H9 (cell line): ENCODE results near the gene ZNF488. TPM values are rescaled to one million over a fixed set of nuclear protein-coding genes. Genes with fewer than 3 reads are reported as not detected.
"Not testable (repeated sequence)": the region's sequence is repeated elsewhere in the genome, so short reads cannot be mapped to it uniquely, and the experiment has no call there.

Experiments
- DNase-seq: peaks from one replicate; pipeline ENCODE4 v3.0.0-alpha.2; 2017
- H2AFZ ChIP-seq: one replicate; pipeline ENCODE4 v1.6.1; 2013; ENCODE audit warnings: mild to moderate bottlenecking, low read length, control low read depth, moderate library complexity
- H2AK5ac ChIP-seq: 2 replicates; pipeline ENCODE4 v1.6.1; 2013; ENCODE audit warnings: low read length, control low read depth, mixed read lengths; ENCODE audit not compliant: insufficient read length
- H2BK120ac ChIP-seq: one replicate; pipeline ENCODE4 v1.6.1; 2013; ENCODE audit warnings: low read depth, mild to moderate bottlenecking, low read length, control low read depth, inconsistent platforms; ENCODE audit not compliant: poor library complexity, severe bottlenecking
- H2BK12ac ChIP-seq: 2 replicates; pipeline ENCODE4 v1.6.1; 2013; ENCODE audit warnings: low read length, control low read depth, mixed read lengths, low read depth; ENCODE audit not compliant: insufficient read length
- H2BK15ac ChIP-seq: 2 replicates; pipeline ENCODE4 v1.6.1; 2013; ENCODE audit warnings: low read depth, low read length, control low read depth
- H2BK20ac ChIP-seq: one replicate; pipeline ENCODE4 v1.6.1; 2013; ENCODE audit warnings: low read depth, mild to moderate bottlenecking, low read length, control low read depth, inconsistent platforms; ENCODE audit not compliant: poor library complexity, severe bottlenecking
- H2BK5ac ChIP-seq: 2 replicates; pipeline ENCODE4 v1.6.1; 2013; ENCODE audit warnings: low read length, control low read depth, mixed read lengths; ENCODE audit not compliant: insufficient read length
- H3K14ac ChIP-seq: 2 replicates; pipeline ENCODE4 v1.6.1; 2013; ENCODE audit warnings: low read length, control low read depth; ENCODE audit not compliant: insufficient read depth
- H3K18ac ChIP-seq: 2 replicates; pipeline ENCODE4 v1.6.1; 2013; ENCODE audit warnings: low read depth, mild to moderate bottlenecking, mixed read lengths, low read length, control low read depth; ENCODE audit not compliant: insufficient read length
- H3K23ac ChIP-seq: 2 replicates; pipeline ENCODE4 v1.6.1; 2013; ENCODE audit warnings: low read length, control low read depth, mixed read lengths, low read depth; ENCODE audit not compliant: insufficient read length
- H3K23me2 ChIP-seq: 2 replicates; pipeline ENCODE4 v1.6.1; 2013; ENCODE audit warnings: low read depth, mild to moderate bottlenecking, mixed read lengths, low read length, control low read depth; ENCODE audit not compliant: insufficient read length, poor library complexity, severe bottlenecking
- H3K27ac ChIP-seq: 2 replicates; pipeline ENCODE4 v1.5.1; 2013; ENCODE audit warnings: low read length, control low read depth, mixed read lengths, low read depth; ENCODE audit not compliant: insufficient read length
- H3K27me3 ChIP-seq: 2 replicates; pipeline ENCODE4 v1.6.1; 2013; ENCODE audit warnings: low read length, control low read depth, inconsistent platforms; ENCODE audit not compliant: insufficient read depth
- H3K4ac ChIP-seq: 2 replicates; pipeline ENCODE4 v1.6.1; 2013; ENCODE audit warnings: low read depth, mild to moderate bottlenecking, control low read depth, inconsistent platforms, low read length, moderate library complexity
- H3K4me1 ChIP-seq: 2 replicates; pipeline ENCODE4 v1.6.1; 2013; ENCODE audit warnings: low read length, control low read depth, inconsistent platforms; ENCODE audit not compliant: insufficient read depth
- H3K4me2 ChIP-seq: 2 replicates; pipeline ENCODE4 v1.6.1; 2013; ENCODE audit warnings: low read length, control low read depth, mixed read lengths; ENCODE audit not compliant: insufficient read length, insufficient read depth
- H3K56ac ChIP-seq: 2 replicates; pipeline ENCODE4 v1.6.1; 2013; ENCODE audit warnings: low read depth, mild to moderate bottlenecking, mixed read lengths, low read length, control low read depth; ENCODE audit not compliant: insufficient read length
- H3K79me1 ChIP-seq: 2 replicates; pipeline ENCODE4 v1.6.1; 2013; ENCODE audit warnings: low read depth, mild to moderate bottlenecking, moderate library complexity, low read length, control low read depth, inconsistent platforms; ENCODE audit not compliant: insufficient read depth, poor library complexity, severe bottlenecking
- H3K79me2 ChIP-seq: 2 replicates; pipeline ENCODE4 v1.6.1; 2013; ENCODE audit warnings: low read length, control low read depth, inconsistent platforms; ENCODE audit not compliant: insufficient read depth
- H3K9ac ChIP-seq: 2 replicates; pipeline ENCODE4 v1.6.1; 2013; ENCODE audit warnings: low read length, control low read depth, mixed read lengths; ENCODE audit not compliant: insufficient read length; ENCODE audit errors: extremely low read depth
- H3K9me3 ChIP-seq: one replicate; pipeline ENCODE4 v1.6.1; 2013; ENCODE audit warnings: low read depth, low read length, inconsistent platforms; ENCODE audit not compliant: control insufficient read depth
- H3T11ph ChIP-seq: one replicate; pipeline ENCODE4 v1.6.1; 2013; ENCODE audit warnings: mild to moderate bottlenecking, low read length, control low read depth, inconsistent platforms
- H4K20me1 ChIP-seq: one replicate; pipeline ENCODE4 v1.6.1; 2013; ENCODE audit not compliant: control insufficient read depth, insufficient read length, insufficient read depth
- H4K5ac ChIP-seq: 2 replicates; pipeline ENCODE4 v1.6.1; 2013; ENCODE audit warnings: low read depth, mild to moderate bottlenecking, mixed read lengths, low read length, control low read depth; ENCODE audit not compliant: insufficient read length
- H4K8ac ChIP-seq: replicated peaks from 2 replicates; pipeline ENCODE4 v1.6.1; 2013; ENCODE audit warnings: low read length, control low read depth, mixed read lengths, low read depth; ENCODE audit not compliant: insufficient read length
- H4K91ac ChIP-seq: 2 replicates; pipeline ENCODE4 v1.6.1; 2013; ENCODE audit warnings: low read depth, mild to moderate bottlenecking, moderate library complexity, mixed read lengths, low read length, control low read depth; ENCODE audit not compliant: insufficient read length
- H3K27ac Mint-ChIP-seq, 3 experiments: 2 replicates in 2 of 3; 3 replicates in 1 of 3; pipeline ENCODE4 v1.8.0; 2020 to 2021; ENCODE audit warnings: mixed read lengths in 3 of 3, mild to moderate bottlenecking in 1 of 3, moderate library complexity in 1 of 3
- H3K27me3 Mint-ChIP-seq: 2 replicates; pipeline ENCODE4 v1.8.0; 2021; ENCODE audit warnings: low read depth, mild to moderate bottlenecking, moderate library complexity, mixed read lengths
- H3K36me3 Mint-ChIP-seq, 3 experiments: 2 replicates in 2 of 3; 3 replicates in 1 of 3; pipeline ENCODE4 v1.8.0; 2020 to 2021; ENCODE audit warnings: low read depth in 3 of 3, mixed read lengths in 3 of 3; ENCODE audit not compliant: insufficient read depth in 1 of 3
- H3K4me1 Mint-ChIP-seq, 2 experiments: 2 replicates each; pipeline ENCODE4 v1.8.0; 2020; ENCODE audit warnings: mixed read lengths in 2 of 2
- H3K4me3 Mint-ChIP-seq, 2 experiments: 2 replicates in 1 of 2; 3 replicates in 1 of 2; pipeline ENCODE4 v1.8.0; 2020 to 2021; ENCODE audit warnings: mild to moderate bottlenecking in 2 of 2, mixed read lengths in 2 of 2, moderate library complexity in 1 of 2
- H3K9me3 Mint-ChIP-seq, 2 experiments: 2 replicates in 1 of 2; 3 replicates in 1 of 2; pipeline ENCODE4 v1.8.0; 2020; ENCODE audit warnings: mild to moderate bottlenecking in 2 of 2, mixed read lengths in 2 of 2, moderate library complexity in 1 of 2
- WGBS: extraction: QIAGEN DNeasy Blood & Tissue Kit; methylation state at CpG from one replicate; pipeline ENCODE4 v1.1.7; 2013; ENCODE audit warnings: missing lambda C conversion rate, low lambda C conversion rate, mixed read lengths; ENCODE audit not compliant: insufficient read length; ENCODE audit errors: extremely low coverage; 5-methylcytosine and 5-hydroxymethylcytosine counted together
- total RNA-seq: library from RNA; stranded (reverse); gene quantifications from 2 replicates; pipeline ENCODE4 v1.2.1, GENCODE V29; 2021
- TF ChIP-seq, protein P1 (sequence below): fragments of 200-600 bp; sonication (generic); conservative IDR thresholded peaks from 3 replicates; pipeline ENCODE4 v1.8.0; 2021; ENCODE audit warnings: antibody characterized with exemption, mild to moderate bottlenecking

The ZNF488 gene
- total RNA-seq, 1 experiment from 2014 or later = 2.9 TPM

DNA sequence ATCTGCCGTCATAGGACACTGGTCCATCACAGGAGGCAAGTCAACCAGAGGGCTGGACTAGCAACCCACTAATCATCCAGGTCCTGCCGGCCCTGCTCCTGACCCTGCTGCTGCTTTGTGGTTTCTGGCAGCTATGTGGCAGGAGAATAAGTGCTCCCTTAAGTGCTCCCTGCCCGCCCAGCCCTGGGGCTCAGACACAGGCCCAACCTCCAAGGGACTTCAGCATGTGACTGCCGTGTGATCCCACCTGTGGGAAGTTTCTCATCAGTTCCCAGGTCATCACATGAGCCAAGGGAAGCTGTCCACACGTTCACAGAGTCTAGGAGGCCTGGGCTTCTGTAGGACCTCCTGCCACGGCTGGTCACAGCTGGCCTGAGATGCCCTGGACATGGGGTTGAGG is 34.2 kb upstream of the ZNF488 start:
- Histone ChIP-seq H3K23ac (no peak overlapping the region), H2BK5ac (no peak overlapping the region), H3K14ac (no peak overlapping the region), H3K27ac (no peak overlapping the region), H3T11ph (no peak overlapping the region), H3K23me2 (no peaks in the 10 kb centered on the region), H4K5ac (no peak overlapping the region), H2BK12ac (no peak overlapping the region), H3K27me3 (no peaks in the 10 kb centered on the region), H3K4me2 (no peak overlapping the region), H3K79me2 (no peaks in the 10 kb centered on the region), H3K56ac (no peak overlapping the region), H3K9ac (no peak overlapping the region), H4K20me1 (no peaks in the 10 kb centered on the region), H4K91ac (no peak overlapping the region), H3K79me1 (no peaks in the 10 kb centered on the region), H4K8ac (no peak overlapping the region), H2BK120ac (no peak overlapping the region), H3K4ac (no peak overlapping the region), H3K4me1 (no peaks in the 10 kb centered on the region; the same call in 1 of the 2 replicates), H2AK5ac (no peak overlapping the region), H3K18ac (no peak overlapping the region), H3K9me3 (no peaks in the 10 kb centered on the region), H2BK15ac (no peak overlapping the region), H2AFZ (no peak overlapping the region), H2BK20ac (no peak overlapping the region)
- WGBS = no CpG with 5 or more reads among the region's 6 CpGs
- peaks cover 8 to 10% of the 10 kb centered on the region in 2 experiments for H3K4me1 Mint-ChIP-seq
- DNase-seq = no peak
- H3K27ac Mint-ChIP-seq = no peak overlapping the region
- no peak overlapping the region for H3K4me3 Mint-ChIP-seq
- H3K27me3 Mint-ChIP-seq = peaks cover 5% of the 10 kb centered on the region
- no peaks in the 10 kb centered on the region for H3K36me3 Mint-ChIP-seq
- H3K9me3 Mint-ChIP-seq = no peaks in the 10 kb centered on the region
- TF ChIP-seq, protein P1, sequence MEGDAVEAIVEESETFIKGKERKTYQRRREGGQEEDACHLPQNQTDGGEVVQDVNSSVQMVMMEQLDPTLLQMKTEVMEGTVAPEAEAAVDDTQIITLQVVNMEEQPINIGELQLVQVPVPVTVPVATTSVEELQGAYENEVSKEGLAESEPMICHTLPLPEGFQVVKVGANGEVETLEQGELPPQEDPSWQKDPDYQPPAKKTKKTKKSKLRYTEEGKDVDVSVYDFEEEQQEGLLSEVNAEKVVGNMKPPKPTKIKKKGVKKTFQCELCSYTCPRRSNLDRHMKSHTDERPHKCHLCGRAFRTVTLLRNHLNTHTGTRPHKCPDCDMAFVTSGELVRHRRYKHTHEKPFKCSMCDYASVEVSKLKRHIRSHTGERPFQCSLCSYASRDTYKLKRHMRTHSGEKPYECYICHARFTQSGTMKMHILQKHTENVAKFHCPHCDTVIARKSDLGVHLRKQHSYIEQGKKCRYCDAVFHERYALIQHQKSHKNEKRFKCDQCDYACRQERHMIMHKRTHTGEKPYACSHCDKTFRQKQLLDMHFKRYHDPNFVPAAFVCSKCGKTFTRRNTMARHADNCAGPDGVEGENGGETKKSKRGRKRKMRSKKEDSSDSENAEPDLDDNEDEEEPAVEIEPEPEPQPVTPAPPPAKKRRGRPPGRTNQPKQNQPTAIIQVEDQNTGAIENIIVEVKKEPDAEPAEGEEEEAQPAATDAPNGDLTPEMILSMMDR = no peak

DNA sequence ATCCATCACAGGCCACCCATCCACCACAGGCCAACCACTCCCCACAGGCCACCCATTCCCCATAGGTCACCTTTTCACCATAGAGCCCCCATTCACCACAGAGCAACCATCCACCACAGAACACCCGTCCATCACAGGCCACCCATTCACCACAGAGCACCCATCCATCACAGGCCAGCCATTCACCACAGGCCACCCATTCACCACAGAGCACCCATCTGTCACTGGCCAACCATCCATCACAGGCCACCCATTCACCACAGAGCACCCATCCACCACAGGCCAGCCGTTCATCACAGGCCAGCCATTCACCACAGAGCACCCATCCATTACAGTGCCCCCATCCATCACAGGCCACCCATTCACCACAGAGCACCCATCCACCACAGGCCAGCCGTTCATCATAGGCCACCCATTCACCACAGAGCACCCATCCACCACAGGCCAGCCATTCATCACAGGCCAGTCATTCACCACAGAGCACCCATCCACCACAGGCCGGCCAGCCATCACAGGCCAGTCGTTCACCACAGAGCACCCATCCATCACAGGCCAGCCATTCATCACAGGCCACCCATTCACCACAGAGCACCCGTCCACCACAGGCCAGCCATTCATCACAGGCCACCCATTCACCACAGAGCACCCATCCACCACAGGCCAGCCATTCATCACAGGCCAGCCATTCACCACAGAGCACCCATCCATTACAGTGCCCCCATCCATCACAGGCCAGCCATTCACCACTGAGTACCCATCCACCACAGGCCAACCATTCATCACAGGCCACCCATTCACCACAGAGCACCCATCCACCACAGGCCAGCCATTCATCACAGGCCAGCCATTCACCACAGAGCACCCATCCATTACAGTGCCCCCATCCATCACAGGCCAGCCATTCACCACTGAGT is 32.5 kb upstream of the ZNF488 start:
- not testable (repeated sequence) for H2AK5ac ChIP-seq, H3K56ac ChIP-seq, H3K14ac ChIP-seq, H3K18ac ChIP-seq, H4K91ac ChIP-seq, H3K79me2 ChIP-seq, H4K5ac ChIP-seq, H2BK12ac ChIP-seq, H3T11ph ChIP-seq, H3K4me1 ChIP-seq, H3K4me3 Mint-ChIP-seq, H3K9me3 ChIP-seq, H2BK20ac ChIP-seq, H3K27ac ChIP-seq, H4K20me1 ChIP-seq, H3K79me1 ChIP-seq, H3K27ac Mint-ChIP-seq, H3K36me3 Mint-ChIP-seq, H3K4me1 Mint-ChIP-seq, H3K9ac ChIP-seq, H3K4ac ChIP-seq, H3K27me3 ChIP-seq, DNase-seq, H4K8ac ChIP-seq, H2BK120ac ChIP-seq, H3K23me2 ChIP-seq, H3K27me3 Mint-ChIP-seq, H2BK15ac ChIP-seq, H3K9me3 Mint-ChIP-seq, H2AFZ ChIP-seq, H2BK5ac ChIP-seq, H3K4me2 ChIP-seq, H3K23ac ChIP-seq
- WGBS = no CpG with 5 or more reads among the region's 6 CpGs
